HepG2 (cell line): ENCODE measurements around the gene STK24. TPM values are rescaled to one million over a fixed set of nuclear protein-coding genes. Genes with fewer than 3 reads are reported as not detected.

Source experiments
- ATAC-seq: fragments of 200-7000 bp; cut with Tn5 transposase; 3 replicates; pipeline ENCODE4 v1.9.1; 2020; ENCODE audit warnings: mild to moderate bottlenecking, moderate library complexity
- BruUV-seq: library from RNA; stranded (reverse); fragments of 400-500 nt; replicated peaks from 2 replicates; lab custom pipeline; 2021; lab: Mats Ljungman, UMichigan
- CTCF ChIA-PET: fragments of 300-600 bp; formaldehyde crosslinking; extraction: SDS; loops from one replicate; lab custom pipeline; 2021; ENCODE audit warnings: low total read pairs, inconsistent platforms, low intra/inter-chr PET ratio; lab: Yijun Ruan, JAX
- POLR2A ChIA-PET: fragments of 350-600 bp; sonication (Branson Sonifier 250); formaldehyde crosslinking; loops from one replicate; lab custom pipeline; 2020; ENCODE audit warnings: antibody characterized with exemption, inconsistent platforms; lab: Yijun Ruan, JAX
- DNase-seq: peaks from one replicate; pipeline ENCODE4 v3.0.0-alpha.2; 2015; ENCODE audit warnings: low spot score
- FAIRE-seq: peaks from 3 replicates; lab custom pipeline; 2011; peaks lifted over from hg19 to GRCh38; lab: Jason Lieb, UNC
- H2AFZ ChIP-seq: one replicate; pipeline ENCODE4 v1.6.1; 2011; ENCODE audit warnings: low read length, inconsistent platforms
- H3K27ac ChIP-seq: fragments of 300-600 bp; 3 replicates; pipeline ENCODE4 v1.8.0; 2011; ENCODE audit warnings: mixed run types, mild to moderate bottlenecking, mixed read lengths, low read length, inconsistent platforms; ENCODE audit not compliant: insufficient read depth; ENCODE audit errors: extremely low read length
- H3K27me3 ChIP-seq, 2 experiments: fragments of 200-600 bp in 1 of 2; 2 replicates in 1 of 2; 3 replicates in 1 of 2; pipeline versions ENCODE4 v1.6.0 to v1.8.0; 2011; ENCODE audit warnings: low read length in 2 of 2, mild to moderate bottlenecking in 2 of 2, moderate library complexity in 2 of 2, inconsistent platforms in 1 of 2; ENCODE audit not compliant: insufficient read depth in 2 of 2, control insufficient read depth in 1 of 2
- H3K36me3 ChIP-seq, 2 experiments: fragments of 200-600 bp in 1 of 2; replicated peaks in 1 of 2; 2 replicates in 1 of 2; 3 replicates in 1 of 2; pipeline versions ENCODE4 v1.5.1 to v1.8.0; 2011; ENCODE audit warnings: low read length in 2 of 2, inconsistent platforms in 1 of 2; ENCODE audit not compliant: insufficient read depth in 2 of 2, control insufficient read depth in 1 of 2
- H3K4me1 ChIP-seq: 2 replicates; pipeline ENCODE4 v1.5.1; 2012; ENCODE audit warnings: low read length, inconsistent platforms; ENCODE audit not compliant: insufficient read depth
- H3K4me2 ChIP-seq: 2 replicates; pipeline ENCODE4 v1.6.0; 2011; ENCODE audit warnings: low read depth, low read length, inconsistent platforms
- H3K4me3 ChIP-seq, 3 experiments: fragments of 200-600 bp in 1 of 3; sonication (generic), shearing (Covaris generic) in 1 of 3; replicated peaks in 1 of 3; 2 replicates each; pipeline ENCODE4 v1.5.1; 2011 to 2016; ENCODE audit warnings: low read length in 3 of 3, inconsistent platforms in 2 of 3, low read depth in 2 of 3, mild to moderate bottlenecking in 2 of 3, control low read depth in 1 of 3, mixed read lengths in 1 of 3; ENCODE audit not compliant: insufficient read depth in 1 of 3
- H3K79me2 ChIP-seq: one replicate; pipeline ENCODE4 v1.6.1; 2011; ENCODE audit warnings: low read length, inconsistent platforms; ENCODE audit not compliant: insufficient read depth
- H3K9ac ChIP-seq: 2 replicates; pipeline ENCODE4 v1.6.0; 2011; ENCODE audit warnings: mild to moderate bottlenecking, low read depth, low read length, inconsistent platforms; ENCODE audit not compliant: insufficient read depth
- H3K9me3 ChIP-seq: 2 replicates; pipeline ENCODE4 v1.5.1; 2012; ENCODE audit warnings: mild to moderate bottlenecking, low read length
- H4K20me1 ChIP-seq: 2 replicates; pipeline ENCODE4 v1.6.0; 2011; ENCODE audit warnings: inconsistent platforms, mild to moderate bottlenecking, low read length, moderate library complexity; ENCODE audit not compliant: insufficient read depth
- AHDC1 ChIP-seq: sonication (generic); formaldehyde crosslinking; IDR thresholded peaks from 2 replicates; pipeline ENCODE4 v1.5.1; 2020; ENCODE audit warnings: mild to moderate bottlenecking, missing genetic modification reagents, borderline replicate concordance
- ATF7-NPFF ChIP-seq: sonication (generic); formaldehyde crosslinking; IDR thresholded peaks from 2 replicates; pipeline ENCODE4 v1.8.1; 2023; ENCODE audit warnings: mild to moderate bottlenecking, low read depth, missing genetic modification reagents, moderate library complexity
- RFX3 ChIP-seq: IDR thresholded peaks from 2 replicates; pipeline ENCODE4 v1.6.1; 2016; ENCODE audit warnings: missing biosample characterization, missing genetic modification reagents
- SIN3B ChIP-seq: fragments of 150-350 bp; IDR thresholded peaks from 2 replicates; pipeline ENCODE4 v1.6.1; 2014; ENCODE audit warnings: low read length
- ZBTB26 ChIP-seq: IDR thresholded peaks from 2 replicates; pipeline ENCODE4 v1.6.1; 2016; ENCODE audit warnings: missing compliant biosample characterization, missing genetic modification reagents, borderline replicate concordance
- ZBTB38 ChIP-seq: sonication (generic); formaldehyde crosslinking; IDR thresholded peaks from 2 replicates; pipeline ENCODE4 v1.5.1; 2020; ENCODE audit warnings: mild to moderate bottlenecking, missing genetic modification reagents
- ZNF274 ChIP-seq: sonication (generic); formaldehyde crosslinking; IDR thresholded peaks from 2 replicates; pipeline ENCODE4 v1.5.1; 2020; ENCODE audit warnings: mild to moderate bottlenecking, missing genetic modification reagents
- ZNF484 ChIP-seq: sonication (generic); formaldehyde crosslinking; IDR thresholded peaks from 2 replicates; pipeline ENCODE4 v1.5.1; 2020; ENCODE audit warnings: mild to moderate bottlenecking, low read depth, missing genetic modification reagents, borderline replicate concordance
- ZNF687 ChIP-seq: sonication (generic); formaldehyde crosslinking; IDR thresholded peaks from 2 replicates; pipeline ENCODE4 v1.5.1; 2020; ENCODE audit warnings: mild to moderate bottlenecking, missing genetic modification reagents, moderate library complexity
- ZSCAN31 ChIP-seq: sonication (generic); formaldehyde crosslinking; IDR thresholded peaks from 2 replicates; pipeline ENCODE4 v1.5.0; 2020; ENCODE audit warnings: low read depth, mild to moderate bottlenecking, missing genetic modification reagents
- WGBS: methylation state at CpG from one replicate; pipeline ENCODE4 v1.1.6; 2017; ENCODE audit warnings: low lambda C conversion rate; 5-methylcytosine and 5-hydroxymethylcytosine counted together
- in situ Hi-C: cut with HindIII; loops from 2 replicates; pipeline ENCODE4 v1.10.0; 2017; ENCODE audit warnings: low pct_unique_long_range_greater_than_20kb; ENCODE audit not compliant: extremely low pct_ligation_motif_present
- intact Hi-C: fragments of 100-400 bp; cut with micrococcal nuclease; formaldehyde crosslinking; loops from one replicate; pipeline ENCODE4 v1.10.0; 2022; ENCODE audit not compliant: unreplicated experiment
- polyA plus RNA-seq, 8 experiments: library from polyadenylated mRNA; depleted of rRNA in 3 of 8; stranded (reverse) in 7 of 8; unstranded in 1 of 8; fragments of >200 nt; fragmentation: Illumina TruSeq in 4 of 8; extraction: Trizol in 4 of 8; gene quantifications; 2 replicates each; pipeline versions ENCODE4 v1.2.1 to v1.2.3, GENCODE V29; 2011 to 2016; ENCODE audit warnings: low read depth in 4 of 8, missing spikeins in 1 of 8, mixed read lengths in 1 of 8; ENCODE audit not compliant: insufficient read depth in 1 of 8
- total RNA-seq, 5 experiments: library from RNA; depleted of rRNA; stranded (reverse); fragments of >200 nt; fragmentation: Illumina TruSeq; extraction: Trizol; gene quantifications; 2 replicates each; pipeline ENCODE4 v1.2.3, GENCODE V29; 2016; ENCODE audit warnings: low read depth in 1 of 5

Gene STK24
- total and polyA plus RNA-seq, 2 of the 13 experiments (the other 11 are each of a cell fraction or from before 2014, with no cell fraction given): 51.3 to 73.0 TPM

- H3K9me3 ChIP-seq: no peaks in the 10 kb centered on the region
- peaks cover 3 to 17% of the 10 kb centered on the region in 2 experiments; a peak in 4 of 5 replicates for H3K36me3 ChIP-seq
- H4K20me1 ChIP-seq: peaks cover 16% of the 10 kb centered on the region
- H3K27ac ChIP-seq: peak overlapping the region; percentile 10
- no peak for DNase-seq
- H3K9ac ChIP-seq: no peak overlapping the region; the same call in 1 of the 2 replicates
- no peak for FAIRE-seq
- peaks cover 85% of the 10 kb centered on the region for H3K79me2 ChIP-seq
- H3K4me1 ChIP-seq: peaks cover 95% of the 10 kb centered on the region
- 94% methylated on average over 12 of the region's 12 CpGs for WGBS
- intact Hi-C loops: no loop called here
- no peak for ATAC-seq
- H2AFZ ChIP-seq: no peak overlapping the region
- no peak overlapping the region for H3K4me3 ChIP-seq
- no peaks in the 10 kb centered on the region for H3K27me3 ChIP-seq
- TF ChIP-seq AHDC1 (CRISPR knock-in tag): no peak
- peak; percentile 52; the same call in 1 of the 2 replicates for TF ChIP-seq ZBTB38 (CRISPR knock-in tag)
- TF ChIP-seq ZNF484 (CRISPR knock-in tag): no peak
- TF ChIP-seq ZNF687 (CRISPR knock-in tag): peak; percentile 20; the same call in 1 of the 2 replicates
- no peak for TF ChIP-seq SIN3B
- TF ChIP-seq ZBTB26 (CRISPR knock-in tag): no peak
- TF ChIP-seq ATF7-NPFF (CRISPR knock-in tag): no peak
- TF ChIP-seq ZNF274 (CRISPR knock-in tag): 0 out of 2 replicates have a peak, but pooled peaks have one; percentile 23
- no peak for TF ChIP-seq RFX3
- no peak for TF ChIP-seq ZSCAN31 (CRISPR knock-in tag)
- TF ChIP-seq, all 625 proteins: peak for 3
- no TSS peak for BruUV-seq
- CTCF ChIA-PET: no interaction called here
- no peak overlapping the region for H3K4me2 ChIP-seq
- POLR2A ChIA-PET: interaction anchor here (1.6 to 2.0 kb wide), 2 partner anchors 8 to 73 kb away, joined by 4 to 5 read pairs; no protein-coding TSS in a partner anchor
- in situ Hi-C loops: no loop called here
Observed at GRCh38 chr13:98504371-98504963, 72.4 kb downstream of the STK24 start.
